GM12878 (cell line): ENCODE data around the gene MRRF. TPM values are rescaled to one million over a fixed set of nuclear protein-coding genes. Genes with fewer than 3 reads are reported as not detected.

Source experiments
- ATAC-seq: fragments of 200-7000 bp; cut with Tn5 transposase; 3 replicates; pipeline ENCODE4 v1.9.1; 2020; ENCODE audit warnings: mild to moderate bottlenecking, moderate library complexity
- BruUV-seq: library from RNA; stranded (reverse); fragments of 400-500 nt; replicated peaks from 2 replicates; lab custom pipeline; 2021; lab: Mats Ljungman, UMichigan
- CTCF ChIA-PET: fragments of 300-600 bp; sonication (Branson Sonifier 250); formaldehyde crosslinking; extraction: SDS; loops from one replicate; lab custom pipeline; 2021; ENCODE audit warnings: inconsistent platforms; lab: Yijun Ruan, JAX
- POLR2A ChIA-PET: fragments of 350-600 bp; formaldehyde crosslinking; extraction: SDS; loops from one replicate; lab custom pipeline; 2021; ENCODE audit warnings: inconsistent platforms; lab: Charles Lee
- RAD21 ChIA-PET: fragments of 300-600 bp; sonication (Branson Sonifier 250); formaldehyde crosslinking; loops from one replicate; lab custom pipeline; 2023; ENCODE audit warnings: antibody characterized with exemption; ENCODE audit not compliant: unreplicated experiment; lab: Charles Lee
- SMC1A ChIA-PET: fragments of 300-600 bp; sonication (Branson Sonifier 250); formaldehyde crosslinking; loops from one replicate; lab custom pipeline; 2023; ENCODE audit not compliant: unreplicated experiment, uncharacterized antibody; lab: Charles Lee
- DNase-seq: peaks from one replicate; pipeline ENCODE4 v3.0.0-alpha.2; 2011; ENCODE audit warnings: low read depth, low spot score
- FAIRE-seq: peaks from 3 replicates; lab custom pipeline; 2011; peaks lifted over from hg19 to GRCh38; lab: Jason Lieb, UNC
- H2AFZ ChIP-seq: 2 replicates; pipeline ENCODE4 v1.6.0; 2011; ENCODE audit warnings: low read depth, low read length, control low read depth; ENCODE audit not compliant: control insufficient read depth
- H3K27ac ChIP-seq: 2 replicates; pipeline ENCODE4 v1.5.1; 2011; ENCODE audit warnings: control low read depth; ENCODE audit not compliant: control insufficient read depth, insufficient read depth
- H3K27me3 ChIP-seq, 2 experiments: replicated peaks in 1 of 2; 2 replicates each; pipeline versions ENCODE4 v1.6.0 to v1.6.1; 2011; ENCODE audit warnings: low read length in 1 of 2; ENCODE audit not compliant: control insufficient read depth in 2 of 2, insufficient read depth in 2 of 2
- H3K36me3 ChIP-seq, 2 experiments: 2 replicates each; pipeline ENCODE4 v1.5.1; 2011; ENCODE audit warnings: low read length in 1 of 2; ENCODE audit not compliant: control insufficient read depth in 2 of 2, insufficient read depth in 2 of 2
- H3K4me1 ChIP-seq: 2 replicates; pipeline ENCODE4 v1.6.1; 2011; ENCODE audit warnings: mild to moderate bottlenecking, low read length, moderate library complexity, mixed read lengths; ENCODE audit not compliant: control insufficient read depth, insufficient read depth
- H3K4me2 ChIP-seq: 2 replicates; pipeline ENCODE4 v1.6.0; 2011; ENCODE audit warnings: control low read depth; ENCODE audit not compliant: control insufficient read depth, insufficient read depth
- H3K4me3 ChIP-seq: fragments of 200-600 bp; sonication (generic); 2 replicates; pipeline ENCODE4 v1.5.1; 2016
- H3K79me2 ChIP-seq: 2 replicates; pipeline ENCODE4 v1.6.0; 2011; ENCODE audit warnings: low read length; ENCODE audit not compliant: control insufficient read depth, insufficient read depth
- H3K9ac ChIP-seq: 2 replicates; pipeline ENCODE4 v1.8.0; 2011; ENCODE audit warnings: low read length, control low read depth, mixed read lengths; ENCODE audit not compliant: control insufficient read depth, insufficient read depth
- H3K9me3 ChIP-seq: replicated peaks from 3 replicates; pipeline ENCODE4 v1.5.1; 2011; ENCODE audit warnings: mild to moderate bottlenecking, low read length; ENCODE audit not compliant: control insufficient read depth, insufficient read depth
- H4K20me1 ChIP-seq: 2 replicates; pipeline ENCODE4 v1.6.0; 2011; ENCODE audit not compliant: control insufficient read depth, insufficient read depth
- ATF7 ChIP-seq: fragments of 450-650 bp; IDR thresholded peaks from 2 replicates; pipeline ENCODE4 v1.6.1; 2016; ENCODE audit warnings: low read depth, mild to moderate bottlenecking
- BMI1 ChIP-seq: fragments of 450-650 bp; IDR thresholded peaks from 2 replicates; pipeline ENCODE4 v1.6.1; 2016; ENCODE audit warnings: mild to moderate bottlenecking, moderate library complexity, borderline replicate concordance
- CREM ChIP-seq: IDR thresholded peaks from 2 replicates; pipeline ENCODE4 v1.6.1; 2014; ENCODE audit warnings: antibody characterized with exemption, low read depth
- CTCF ChIP-seq, 3 experiments: IDR thresholded peaks in 2 of 3; conservative IDR thresholded peaks in 1 of 3; 2 replicates each; pipeline ENCODE4 v1.5.1; 2011; ENCODE audit warnings: low read depth in 3 of 3, low read length in 3 of 3, mild to moderate bottlenecking in 3 of 3, control low read depth in 2 of 3, moderate library complexity in 2 of 3, inconsistent platforms in 1 of 3, mixed read lengths in 1 of 3; ENCODE audit not compliant: control insufficient read depth in 2 of 3, insufficient read depth in 1 of 3; ENCODE audit errors: extremely low read depth in 1 of 3
- FOXM1 ChIP-seq: IDR thresholded peaks from 2 replicates; pipeline ENCODE4 v1.6.1; 2012; ENCODE audit warnings: low read depth, mild to moderate bottlenecking, inconsistent platforms, low read length, moderate library complexity
- MTA2 ChIP-seq: fragments of 450-650 bp; IDR thresholded peaks from 2 replicates; pipeline ENCODE4 v1.6.1; 2016; ENCODE audit warnings: low read depth, mild to moderate bottlenecking, moderate library complexity
- PKNOX1 ChIP-seq: fragments of 450-650 bp; IDR thresholded peaks from 2 replicates; pipeline ENCODE4 v1.6.1; 2016; ENCODE audit warnings: mild to moderate bottlenecking
- RAD21 ChIP-seq: IDR thresholded peaks from 2 replicates; pipeline ENCODE4 v1.6.1; 2011; ENCODE audit warnings: mild to moderate bottlenecking, low read depth, low read length, moderate library complexity; ENCODE audit not compliant: insufficient read depth
- YY1 ChIP-seq: IDR thresholded peaks from 2 replicates; pipeline ENCODE4 v1.6.1; 2011; ENCODE audit warnings: low read depth, mild to moderate bottlenecking, low read length
- ZNF592 ChIP-seq: fragments of 450-650 bp; IDR thresholded peaks from 2 replicates; pipeline ENCODE4 v1.6.1; 2017; ENCODE audit warnings: mild to moderate bottlenecking, moderate library complexity
- WGBS: methylation state at CpG from one replicate; pipeline ENCODE4 v1.1.6; 2016; ENCODE audit warnings: low lambda C conversion rate; ENCODE audit not compliant: insufficient replicate concordance, insufficient coverage; ENCODE audit errors: missing lambda C conversion rate; 5-methylcytosine and 5-hydroxymethylcytosine counted together
- in situ Hi-C: fragments of 300-500 bp; cut with MboI; formaldehyde crosslinking; loops from 9 replicates; pipeline ENCODE4 v1.14.3; 2018; ENCODE audit warnings: mixed read lengths
- intact Hi-C: fragments of 100-400 bp; cut with micrococcal nuclease; formaldehyde crosslinking; loops from one replicate; pipeline ENCODE4 v1.14.2; 2022; ENCODE audit not compliant: unreplicated experiment
- polyA plus RNA-seq, 11 experiments: library from polyadenylated mRNA; depleted of rRNA in 4 of 11; unstranded in 6 of 11; stranded (reverse) in 5 of 11; fragments of >200 nt; fragmentation: Nextera tagmentation in 4 of 11; fragmentation: Illumina TruSeq in 1 of 11; extraction: Ambion mirVana in 4 of 11; extraction: Trizol in 1 of 11; gene quantifications; 1 replicate in 1 of 11; 2 replicates in 10 of 11; pipeline versions ENCODE4 v1.2.1 to v1.2.3, GENCODE V29; 2011 to 2016; ENCODE audit warnings: inconsistent platforms in 2 of 11, missing spikeins in 2 of 11, low read depth in 1 of 11
- total RNA-seq, 4 experiments: library from RNA; depleted of rRNA in 3 of 4; stranded (reverse); fragments of >200 nt in 3 of 4; fragmentation: Illumina TruSeq in 1 of 4; extraction: Trizol in 1 of 4; gene quantifications; 2 replicates each; pipeline versions ENCODE4 v1.2.1 to v1.2.3, GENCODE V29; 2013 to 2021
- TF ChIP-seq, protein P1 (sequence below): IDR thresholded peaks from 2 replicates; pipeline ENCODE4 v1.6.1; 2011; ENCODE audit warnings: low read depth, low read length, improper control_type of control experiment, borderline replicate concordance
- TF ChIP-seq, protein P2 (sequence below): IDR thresholded peaks from 2 replicates; pipeline ENCODE4 v1.6.1; 2012; ENCODE audit warnings: low read depth, low read length, improper control_type of control experiment

Gene MRRF
- total and polyA plus RNA-seq, 10 of the 15 experiments (the other 5 are each of a cell fraction or from before 2014, with no cell fraction given): 64.8 to 112 (median 76.4) TPM

DNA sequence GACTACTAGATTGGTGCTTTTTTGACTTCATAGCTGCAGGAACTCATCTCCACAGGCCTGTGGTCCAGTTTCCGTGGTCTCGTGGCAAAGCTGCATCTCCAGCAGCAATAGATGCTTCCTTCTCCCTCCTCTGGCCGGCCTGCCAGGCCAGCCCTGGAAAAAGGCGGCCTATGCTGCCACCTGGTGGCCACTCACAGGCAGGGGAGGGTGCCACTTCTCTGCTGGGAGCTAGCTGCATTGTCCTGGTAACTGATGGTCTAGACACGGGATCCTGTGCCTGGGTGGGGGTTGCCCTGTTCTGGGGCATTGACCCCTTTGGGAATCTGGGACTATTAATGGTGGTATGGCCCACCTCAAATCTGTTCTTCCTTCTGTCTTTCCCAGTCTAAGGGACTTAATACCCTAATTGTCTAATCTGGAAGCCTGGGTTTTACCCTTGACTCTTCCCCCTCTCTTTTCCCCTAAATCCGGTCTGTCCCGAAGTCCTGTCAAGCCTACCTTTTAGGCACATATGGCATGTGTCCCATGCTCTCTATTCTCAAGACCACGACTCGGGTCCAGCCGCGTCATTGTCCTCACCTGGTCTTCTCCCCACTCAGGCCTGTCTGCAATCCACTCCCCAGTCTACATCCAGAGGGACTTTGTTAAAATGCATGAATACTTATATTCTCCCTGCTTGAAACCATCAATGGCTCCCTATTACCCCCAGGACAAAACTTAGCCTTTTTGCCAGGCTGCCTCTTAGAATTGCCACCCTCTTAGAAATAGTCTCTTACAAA, 86.1 kb downstream of the MRRF start:
- intact Hi-C loops (loop anchor here (1.0 to 2.0 kb wide), 4 partner anchors 102 to 460 kb away; no protein-coding TSS in a partner anchor), in situ Hi-C loops (loop anchor here (5.0 kb wide), 1 partner anchor 228 kb away; no protein-coding TSS in a partner anchor)
- ChIA-PET SMC1A (interaction anchor here (0.7 to 2.7 kb wide), 13 partner anchors 10 to 743 kb away, joined by 3 to 37 read pairs (median 3); partner anchors contain the start of genes MRRF, PTGS1 and RBM18), RAD21 (interaction anchor here (0.5 to 2.9 kb wide), 16 partner anchors 23 to 667 kb away, joined by 3 to 73 read pairs (median 3); no protein-coding TSS in a partner anchor), CTCF (interaction anchor here (0.6 to 8.2 kb wide), 34 partner anchors 9 to 462 kb away, joined by 3 to 190 read pairs (median 4); partner anchors contain the start of genes MRRF and RBM18), POLR2A (interaction anchor here (0.6 kb wide), 1 partner anchor 297 kb away, joined by 3 read pairs; no protein-coding TSS in a partner anchor)
- no peaks in the 10 kb centered on the region for H3K79me2 ChIP-seq
- peaks cover 2 to 8% of the 10 kb centered on the region in 2 experiments; a peak in 2 of 4 replicates for H3K27me3 ChIP-seq
- no peak overlapping the region for H2AFZ ChIP-seq
- no peaks in the 10 kb centered on the region for H3K36me3 ChIP-seq
- H3K9ac ChIP-seq: no peak overlapping the region
- no peaks in the 10 kb centered on the region; the same call in 1 of the 2 replicates for H3K4me1 ChIP-seq
- WGBS: 17% methylated on average over 11 of the region's 11 CpGs
- no peaks in the 10 kb centered on the region for H3K9me3 ChIP-seq
- no peaks in the 10 kb centered on the region for H4K20me1 ChIP-seq
- FAIRE-seq: peak; percentile 64
- no peak overlapping the region for H3K4me2 ChIP-seq
- ATAC-seq: peak; percentile 98
- no peak overlapping the region for H3K27ac ChIP-seq
- no peak overlapping the region for H3K4me3 ChIP-seq
- no TSS peak for BruUV-seq
- DNase-seq: no peak
- no peak for TF ChIP-seq MTA2
- TF ChIP-seq FOXM1: peak; percentile 61; the same call in 1 of the 2 replicates
- TF ChIP-seq PKNOX1: no peak
- TF ChIP-seq, protein P1, sequence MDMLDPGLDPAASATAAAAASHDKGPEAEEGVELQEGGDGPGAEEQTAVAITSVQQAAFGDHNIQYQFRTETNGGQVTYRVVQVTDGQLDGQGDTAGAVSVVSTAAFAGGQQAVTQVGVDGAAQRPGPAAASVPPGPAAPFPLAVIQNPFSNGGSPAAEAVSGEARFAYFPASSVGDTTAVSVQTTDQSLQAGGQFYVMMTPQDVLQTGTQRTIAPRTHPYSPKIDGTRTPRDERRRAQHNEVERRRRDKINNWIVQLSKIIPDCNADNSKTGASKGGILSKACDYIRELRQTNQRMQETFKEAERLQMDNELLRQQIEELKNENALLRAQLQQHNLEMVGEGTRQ: no peak
- TF ChIP-seq ATF7: no peak
- TF ChIP-seq CREM: no peak
- TF ChIP-seq ZNF592: no peak
- TF ChIP-seq CTCF (IDR thresholded peaks at IDR 0.05 in 2 of 3, conservative IDR thresholded peaks at IDR 0.05 in 1 of 3; ENCODE audit: control insufficient read depth in 2 of 3, extremely low read depth in 1 of 3, insufficient read depth in 1 of 3, low read depth in 3 of 3, low read length in 3 of 3): peak; percentile 93 to 97 (median 93); a peak in 5 of 6 replicates
- no peak for TF ChIP-seq BMI1
- TF ChIP-seq YY1: peak; percentile 75
- TF ChIP-seq RAD21: peak; percentile 98
- TF ChIP-seq, protein P2, sequence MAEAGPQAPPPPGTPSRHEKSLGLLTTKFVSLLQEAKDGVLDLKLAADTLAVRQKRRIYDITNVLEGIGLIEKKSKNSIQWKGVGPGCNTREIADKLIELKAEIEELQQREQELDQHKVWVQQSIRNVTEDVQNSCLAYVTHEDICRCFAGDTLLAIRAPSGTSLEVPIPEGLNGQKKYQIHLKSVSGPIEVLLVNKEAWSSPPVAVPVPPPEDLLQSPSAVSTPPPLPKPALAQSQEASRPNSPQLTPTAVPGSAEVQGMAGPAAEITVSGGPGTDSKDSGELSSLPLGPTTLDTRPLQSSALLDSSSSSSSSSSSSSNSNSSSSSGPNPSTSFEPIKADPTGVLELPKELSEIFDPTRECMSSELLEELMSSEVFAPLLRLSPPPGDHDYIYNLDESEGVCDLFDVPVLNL: no peak
